Body of pancreas (tissue), 4 donors: ENCODE measurements around the gene PPP2R5C.

ENCODE experiments used
- CTCF ChIP-seq, 7 experiments: fragments of 450-650 bp in 4 of 7; fragments of 200-600 bp in 3 of 7; sonication (generic) in 3 of 7; IDR thresholded peaks; one replicate each; pipeline ENCODE4 v1.5.1; 2016 to 2019; ENCODE audit warnings: antibody characterized with exemption in 7 of 7
- POLR2A ChIP-seq, 3 donors: fragments of 450-650 bp; IDR thresholded peaks; one replicate each; pipeline ENCODE4 v1.6.1; 2016; ENCODE audit warnings: antibody characterized with exemption in 3 of 3, mild to moderate bottlenecking in 2 of 3

GRCh38 chr14:101781240-101782061 lies 19.9 kb downstream of the PPP2R5C start:
- TF ChIP-seq CTCF (IDR thresholded peaks at IDR 0.05) (peak in 1 of 7 experiments; percentile 6), POLR2A (IDR thresholded peaks at IDR 0.05) (no peak)
